SK-N-SH treated with all-trans-retinoic acid at 6 μM for 48 hours (cell line): ENCODE results near the gene TPK1.

ENCODE experiments used
- BACH2 ChIP-seq: fragments of 250-450 bp; sonication (Bioruptor Pico); IDR thresholded peaks from 2 replicates; pipeline ENCODE4 v1.9.0; 2021; ENCODE audit warnings: mild to moderate bottlenecking, borderline replicate concordance
- CSDC2 ChIP-seq: fragments of 250-450 bp; sonication (Bioruptor Pico); IDR thresholded peaks from 2 replicates; pipeline ENCODE4 v1.5.0; 2020; ENCODE audit warnings: mild to moderate bottlenecking, moderate library complexity
- ESRRG ChIP-seq: fragments of 250-450 bp; sonication (Bioruptor Pico); IDR thresholded peaks from 2 replicates; pipeline ENCODE4 v1.6.1; 2021; ENCODE audit warnings: mild to moderate bottlenecking
- PPARA ChIP-seq: fragments of 250-450 bp; sonication (Bioruptor Pico); IDR thresholded peaks from 2 replicates; pipeline ENCODE4 v1.5.0; 2020; ENCODE audit warnings: mild to moderate bottlenecking, borderline replicate concordance
- RARB ChIP-seq: fragments of 250-450 bp; sonication (Bioruptor Pico); IDR thresholded peaks from 2 replicates; pipeline ENCODE4 v1.8.0; 2021; ENCODE audit warnings: mild to moderate bottlenecking, moderate library complexity
- TCF4 ChIP-seq: fragments of 250-450 bp; sonication (Bioruptor Pico); IDR thresholded peaks from 2 replicates; pipeline ENCODE4 v1.8.0; 2021; ENCODE audit warnings: mild to moderate bottlenecking, moderate library complexity, borderline replicate concordance
- TOX ChIP-seq: fragments of 250-450 bp; sonication (Bioruptor Pico); IDR thresholded peaks from 2 replicates; pipeline ENCODE4 v1.8.0; 2021; ENCODE audit warnings: mild to moderate bottlenecking, moderate library complexity, borderline replicate concordance
- ZC3H10 ChIP-seq: fragments of 250-450 bp; sonication (Bioruptor Pico); IDR thresholded peaks from 2 replicates; pipeline ENCODE4 v1.5.1; 2021; ENCODE audit warnings: mild to moderate bottlenecking, moderate library complexity
- ZFP30 ChIP-seq: fragments of 450-650 bp; formaldehyde crosslinking; IDR thresholded peaks from 2 replicates; pipeline ENCODE4 v1.5.0; 2022; ENCODE audit warnings: mild to moderate bottlenecking, moderate library complexity
- ZNF565 ChIP-seq: fragments of 450-650 bp; formaldehyde crosslinking; conservative IDR thresholded peaks from 2 replicates; pipeline ENCODE4 v1.5.0; 2020; ENCODE audit warnings: low read depth, mild to moderate bottlenecking, moderate library complexity
- ZNF8 ChIP-seq: fragments of 450-650 bp; formaldehyde crosslinking; IDR thresholded peaks from 2 replicates; pipeline ENCODE4 v1.5.0; 2020; ENCODE audit warnings: mild to moderate bottlenecking, moderate library complexity
- TF ChIP-seq, protein P1 (sequence below): fragments of 250-450 bp; sonication (Bioruptor Pico); IDR thresholded peaks from 2 replicates; pipeline ENCODE4 v1.8.0; 2020; ENCODE audit warnings: mild to moderate bottlenecking, moderate library complexity, borderline replicate concordance
- TF ChIP-seq, protein P2 (sequence below): fragments of 250-450 bp; sonication (Bioruptor Pico); IDR thresholded peaks from 2 replicates; pipeline ENCODE4 v1.8.0; 2021; ENCODE audit warnings: low read depth, mild to moderate bottlenecking, moderate library complexity, borderline replicate concordance

DNA sequence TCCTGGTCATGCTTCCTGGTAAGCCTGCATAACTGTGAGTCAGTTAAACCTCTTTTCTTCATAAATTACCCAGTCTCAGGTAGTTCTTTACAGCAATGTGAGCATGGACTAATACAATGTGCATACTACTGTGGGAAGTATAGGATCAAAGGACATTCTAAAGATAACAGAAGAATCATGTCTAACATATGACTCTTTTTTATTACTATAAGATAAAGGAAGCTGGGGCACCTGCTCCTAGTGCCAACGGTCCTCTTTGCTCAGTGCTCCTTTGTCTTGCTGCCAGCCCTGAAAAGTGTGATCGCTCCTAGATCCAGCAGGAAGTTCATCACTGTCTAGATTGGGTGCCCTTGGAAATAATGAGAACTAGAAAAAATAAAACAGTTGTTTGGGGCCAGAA is 289.1 kb downstream of the TPK1 start:
- TF ChIP-seq BACH2 (CRISPR knock-in tag), result no peak
- no peak for TF ChIP-seq RARB
- no peak for TF ChIP-seq ZC3H10 (CRISPR knock-in tag)
- TF ChIP-seq ESRRG (CRISPR knock-in tag), result no peak
- no peak for TF ChIP-seq ZNF8 (CRISPR knock-in tag)
- no peak for TF ChIP-seq TCF4 (CRISPR knock-in tag)
- TF ChIP-seq, protein P1, sequence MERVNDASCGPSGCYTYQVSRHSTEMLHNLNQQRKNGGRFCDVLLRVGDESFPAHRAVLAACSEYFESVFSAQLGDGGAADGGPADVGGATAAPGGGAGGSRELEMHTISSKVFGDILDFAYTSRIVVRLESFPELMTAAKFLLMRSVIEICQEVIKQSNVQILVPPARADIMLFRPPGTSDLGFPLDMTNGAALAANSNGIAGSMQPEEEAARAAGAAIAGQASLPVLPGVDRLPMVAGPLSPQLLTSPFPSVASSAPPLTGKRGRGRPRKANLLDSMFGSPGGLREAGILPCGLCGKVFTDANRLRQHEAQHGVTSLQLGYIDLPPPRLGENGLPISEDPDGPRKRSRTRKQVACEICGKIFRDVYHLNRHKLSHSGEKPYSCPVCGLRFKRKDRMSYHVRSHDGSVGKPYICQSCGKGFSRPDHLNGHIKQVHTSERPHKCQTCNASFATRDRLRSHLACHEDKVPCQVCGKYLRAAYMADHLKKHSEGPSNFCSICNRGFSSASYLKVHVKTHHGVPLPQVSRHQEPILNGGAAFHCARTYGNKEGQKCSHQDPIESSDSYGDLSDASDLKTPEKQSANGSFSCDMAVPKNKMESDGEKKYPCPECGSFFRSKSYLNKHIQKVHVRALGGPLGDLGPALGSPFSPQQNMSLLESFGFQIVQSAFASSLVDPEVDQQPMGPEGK (CRISPR knock-in tag), result no peak
- TF ChIP-seq PPARA (CRISPR knock-in tag), result no peak
- TF ChIP-seq ZFP30 (CRISPR knock-in tag), result no peak
- TF ChIP-seq ZNF565 (CRISPR knock-in tag), result no peak
- TF ChIP-seq TOX (CRISPR knock-in tag), result no peak
- TF ChIP-seq CSDC2, result no peak
- TF ChIP-seq, protein P2, sequence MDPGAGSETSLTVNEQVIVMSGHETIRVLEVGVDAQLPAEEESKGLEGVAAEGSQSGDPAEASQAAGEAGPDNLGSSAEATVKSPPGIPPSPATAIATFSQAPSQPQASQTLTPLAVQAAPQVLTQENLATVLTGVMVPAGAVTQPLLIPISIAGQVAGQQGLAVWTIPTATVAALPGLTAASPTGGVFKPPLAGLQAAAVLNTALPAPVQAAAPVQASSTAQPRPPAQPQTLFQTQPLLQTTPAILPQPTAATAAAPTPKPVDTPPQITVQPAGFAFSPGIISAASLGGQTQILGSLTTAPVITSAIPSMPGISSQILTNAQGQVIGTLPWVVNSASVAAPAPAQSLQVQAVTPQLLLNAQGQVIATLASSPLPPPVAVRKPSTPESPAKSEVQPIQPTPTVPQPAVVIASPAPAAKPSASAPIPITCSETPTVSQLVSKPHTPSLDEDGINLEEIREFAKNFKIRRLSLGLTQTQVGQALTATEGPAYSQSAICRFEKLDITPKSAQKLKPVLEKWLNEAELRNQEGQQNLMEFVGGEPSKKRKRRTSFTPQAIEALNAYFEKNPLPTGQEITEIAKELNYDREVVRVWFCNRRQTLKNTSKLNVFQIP (CRISPR knock-in tag), result no peak
